Lower leg skin (tissue), 3 donors: ENCODE measurements around the gene MAN2A2.

Source experiments
- CTCF ChIP-seq, 3 donors: fragments of 450-650 bp; IDR thresholded peaks; one replicate each; pipeline ENCODE4 v1.5.1; 2016; ENCODE audit warnings: antibody characterized with exemption in 3 of 3, mild to moderate bottlenecking in 3 of 3, moderate library complexity in 2 of 3
- POLR2A ChIP-seq, 2 donors: fragments of 450-650 bp; IDR thresholded peaks; one replicate each; pipeline ENCODE4 v1.6.1; 2016 to 2017; ENCODE audit warnings: antibody characterized with exemption in 2 of 2, mild to moderate bottlenecking in 1 of 2, moderate library complexity in 1 of 2

DNA sequence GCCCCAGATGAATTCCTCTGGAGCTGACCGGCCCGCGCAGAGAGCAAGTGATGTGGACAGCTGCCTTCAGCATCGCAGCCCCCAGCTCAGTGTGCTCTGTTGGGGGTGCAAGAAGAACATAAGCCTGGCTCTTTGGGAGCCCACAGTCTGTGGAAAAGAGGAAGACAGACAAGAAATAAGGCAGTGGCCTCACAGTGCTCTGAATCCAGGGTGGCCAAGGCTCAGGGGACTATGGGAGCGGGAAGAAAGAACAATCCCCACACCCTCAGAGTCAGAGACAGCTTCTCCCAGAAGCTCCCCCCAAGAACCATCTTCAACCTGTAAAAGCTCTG lies 29.5 kb downstream of the MAN2A2 start:
- no peak for TF ChIP-seq CTCF (IDR thresholded peaks at IDR 0.05)
- no peak for TF ChIP-seq POLR2A (IDR thresholded peaks at IDR 0.05)
